ENCODE measurements around the gene FKBP1B. TPM values are rescaled to one million over a fixed set of nuclear protein-coding genes. Genes with fewer than 3 reads are reported as not detected.
"Not testable (repeated sequence)": the region's sequence is repeated elsewhere in the genome, so short reads cannot be mapped to it uniquely, and the experiment has no call there.

Gene FKBP1B
- total and polyA plus RNA-seq, 2 donors (not counting 3 experiments of a cell fraction or from before 2014, with no cell fraction given): 12.9 to 40.2 TPM

DNA sequence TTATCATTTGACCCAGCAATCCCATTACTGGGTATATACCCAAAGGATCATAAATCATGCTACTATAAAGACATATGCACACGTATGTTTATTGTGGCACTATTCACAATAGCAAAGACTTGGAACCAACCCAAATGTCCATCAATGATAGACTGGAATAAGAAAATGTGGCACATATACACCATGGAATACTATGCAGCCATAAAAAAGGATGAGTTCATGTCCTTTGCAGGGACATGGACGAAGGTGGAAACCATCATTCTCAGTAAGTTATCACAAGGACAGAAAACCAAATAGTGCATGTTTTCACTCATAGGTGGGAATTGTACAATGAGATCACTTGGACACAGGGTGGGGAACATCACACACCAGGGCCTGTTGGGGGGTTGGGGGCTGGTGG is 51.2 kb downstream of the FKBP1B start:
- H2AFZ ChIP-seq (ENCODE audit: low read depth, low read length); intact Hi-C loops (cut with micrococcal nuclease); H3K9me1 ChIP-seq (replicated peaks; ENCODE audit: control insufficient read depth, extremely low read depth, insufficient read depth, low read length); H3K9me3 ChIP-seq (replicated peaks; ENCODE audit: control insufficient read depth, insufficient read depth, low read length); H3K27ac ChIP-seq (ENCODE audit: insufficient read depth, low read depth, low read length); CTCF ChIA-PET; H3K36me3 ChIP-seq (ENCODE audit: control insufficient read depth in 2 of 2, extremely low read depth in 1 of 2, insufficient read depth in 2 of 2, low read length in 2 of 2); H3K4me2 ChIP-seq (ENCODE audit: insufficient read depth, low read length); H3K79me2 ChIP-seq (ENCODE audit: control insufficient read depth, insufficient read depth, low read length); DNase-seq (ENCODE audit: low read depth, low spot score); H4K20me1 ChIP-seq (replicated peaks; ENCODE audit: control insufficient read depth, extremely low read depth, insufficient read depth, low read length); H3K4me1 ChIP-seq (ENCODE audit: control insufficient read depth, extremely low read depth, insufficient read depth, low read length); H3K27me3 ChIP-seq (ENCODE audit: control insufficient read depth in 2 of 2, insufficient read depth in 2 of 2, low read length in 2 of 2); H3K4me3 ChIP-seq (replicated peaks in 1 of 3; ENCODE audit: insufficient read depth in 1 of 3, low read depth in 1 of 3, low read length in 3 of 3); H3K9ac ChIP-seq (replicated peaks; ENCODE audit: extremely low read depth, insufficient read depth, low read length); POLR2A ChIA-PET; FAIRE-seq; BruUV-seq (replicated peaks); dilution Hi-C loops (cut with MboI; ENCODE audit: extremely low pct_ligation_motif_present, low sequenced_read_pairs): not testable (repeated sequence)

DNA sequence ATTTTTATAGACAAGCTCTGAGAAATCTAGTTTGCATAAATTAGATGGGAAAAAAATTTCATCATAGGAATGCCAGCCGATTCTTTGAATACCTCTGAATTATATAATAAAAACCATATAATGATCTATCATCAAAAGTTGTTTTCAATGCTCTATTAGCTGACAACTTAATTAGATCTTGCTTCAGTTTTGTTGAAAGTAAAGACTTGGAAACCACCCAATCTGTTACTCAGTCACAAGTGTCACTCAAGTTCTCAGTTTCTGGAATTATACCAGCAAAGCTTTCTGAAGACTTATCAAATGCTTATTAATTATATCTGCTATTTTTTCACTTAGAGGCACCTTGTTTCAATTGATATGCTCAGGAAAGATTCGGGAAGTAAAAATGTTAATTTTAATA is 52.5 kb downstream of the FKBP1B start:
- H3K4me2 ChIP-seq (ENCODE audit: insufficient read depth, low read length): no peak overlapping the region
- no peak overlapping the region for H2AFZ ChIP-seq (ENCODE audit: low read depth, low read length)
- H3K9me3 ChIP-seq (replicated peaks; ENCODE audit: control insufficient read depth, insufficient read depth, low read length): no peaks in the 10 kb centered on the region
- no peak overlapping the region for H3K4me3 ChIP-seq (replicated peaks in 1 of 3; ENCODE audit: insufficient read depth in 1 of 3, low read depth in 1 of 3, low read length in 3 of 3)
- H3K36me3 ChIP-seq (ENCODE audit: control insufficient read depth in 2 of 2, extremely low read depth in 1 of 2, insufficient read depth in 2 of 2, low read length in 2 of 2): no peaks in the 10 kb centered on the region
- TF ChIP-seq MYC (IDR thresholded peaks at IDR 0.05; ENCODE audit: low read depth, low read length) (no peak), POLR2AphosphoS5 (IDR thresholded peaks at IDR 0.05; ENCODE audit: insufficient read depth, low read depth, low read length) (no peak), POLR2A (IDR thresholded peaks at IDR 0.05; ENCODE audit: low read depth, low read length) (no peak), FOS (IDR thresholded peaks at IDR 0.05; ENCODE audit: borderline replicate concordance, insufficient read depth, low read length) (no peak), EZH2 (IDR thresholded peaks at IDR 0.05; ENCODE audit: borderline replicate concordance, low read depth, low read length, severe bottlenecking) (no peak)
- TF ChIP-seq, protein P1, sequence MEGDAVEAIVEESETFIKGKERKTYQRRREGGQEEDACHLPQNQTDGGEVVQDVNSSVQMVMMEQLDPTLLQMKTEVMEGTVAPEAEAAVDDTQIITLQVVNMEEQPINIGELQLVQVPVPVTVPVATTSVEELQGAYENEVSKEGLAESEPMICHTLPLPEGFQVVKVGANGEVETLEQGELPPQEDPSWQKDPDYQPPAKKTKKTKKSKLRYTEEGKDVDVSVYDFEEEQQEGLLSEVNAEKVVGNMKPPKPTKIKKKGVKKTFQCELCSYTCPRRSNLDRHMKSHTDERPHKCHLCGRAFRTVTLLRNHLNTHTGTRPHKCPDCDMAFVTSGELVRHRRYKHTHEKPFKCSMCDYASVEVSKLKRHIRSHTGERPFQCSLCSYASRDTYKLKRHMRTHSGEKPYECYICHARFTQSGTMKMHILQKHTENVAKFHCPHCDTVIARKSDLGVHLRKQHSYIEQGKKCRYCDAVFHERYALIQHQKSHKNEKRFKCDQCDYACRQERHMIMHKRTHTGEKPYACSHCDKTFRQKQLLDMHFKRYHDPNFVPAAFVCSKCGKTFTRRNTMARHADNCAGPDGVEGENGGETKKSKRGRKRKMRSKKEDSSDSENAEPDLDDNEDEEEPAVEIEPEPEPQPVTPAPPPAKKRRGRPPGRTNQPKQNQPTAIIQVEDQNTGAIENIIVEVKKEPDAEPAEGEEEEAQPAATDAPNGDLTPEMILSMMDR (IDR thresholded peaks at IDR 0.05; ENCODE audit: extremely low read depth in 1 of 2, insufficient read depth in 1 of 2, low read depth in 1 of 2, low read length in 2 of 2): no peak
- TF ChIP-seq, protein P2, sequence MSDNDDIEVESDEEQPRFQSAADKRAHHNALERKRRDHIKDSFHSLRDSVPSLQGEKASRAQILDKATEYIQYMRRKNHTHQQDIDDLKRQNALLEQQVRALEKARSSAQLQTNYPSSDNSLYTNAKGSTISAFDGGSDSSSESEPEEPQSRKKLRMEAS (IDR thresholded peaks at IDR 0.05; ENCODE audit: insufficient read depth, insufficient read length): no peak
- H3K9me1 ChIP-seq (replicated peaks; ENCODE audit: control insufficient read depth, extremely low read depth, insufficient read depth, low read length): no peaks in the 10 kb centered on the region
- no peak for FAIRE-seq
- H3K4me1 ChIP-seq (ENCODE audit: control insufficient read depth, extremely low read depth, insufficient read depth, low read length): no peaks in the 10 kb centered on the region
- BruUV-seq (replicated peaks): no TSS peak
- ChIA-PET POLR2A (no interaction called here), CTCF (interaction anchor here (1.6 kb wide), 1 partner anchor 18 kb away, joined by 6 read pairs; the partner anchor contains the start of gene TP53I3)
- no peak for DNase-seq (ENCODE audit: low read depth, low spot score)
- intact Hi-C loops (cut with micrococcal nuclease) (no loop called here), dilution Hi-C loops (cut with MboI; ENCODE audit: extremely low pct_ligation_motif_present, low sequenced_read_pairs) (no loop called here)
- no peak overlapping the region for H3K27ac ChIP-seq (ENCODE audit: insufficient read depth, low read depth, low read length)
- no peaks in the 10 kb centered on the region for H4K20me1 ChIP-seq (replicated peaks; ENCODE audit: control insufficient read depth, extremely low read depth, insufficient read depth, low read length)
- no peak overlapping the region for H3K9ac ChIP-seq (replicated peaks; ENCODE audit: extremely low read depth, insufficient read depth, low read length)
- H3K27me3 ChIP-seq (ENCODE audit: control insufficient read depth in 2 of 2, insufficient read depth in 2 of 2, low read length in 2 of 2): peaks cover 0 to 2% of the 10 kb centered on the region in 2 experiments
- H3K79me2 ChIP-seq (ENCODE audit: control insufficient read depth, insufficient read depth, low read length): no peaks in the 10 kb centered on the region
